ENCODE measurements around the gene SLC35B4.

- TF ChIP-seq, protein P1, sequence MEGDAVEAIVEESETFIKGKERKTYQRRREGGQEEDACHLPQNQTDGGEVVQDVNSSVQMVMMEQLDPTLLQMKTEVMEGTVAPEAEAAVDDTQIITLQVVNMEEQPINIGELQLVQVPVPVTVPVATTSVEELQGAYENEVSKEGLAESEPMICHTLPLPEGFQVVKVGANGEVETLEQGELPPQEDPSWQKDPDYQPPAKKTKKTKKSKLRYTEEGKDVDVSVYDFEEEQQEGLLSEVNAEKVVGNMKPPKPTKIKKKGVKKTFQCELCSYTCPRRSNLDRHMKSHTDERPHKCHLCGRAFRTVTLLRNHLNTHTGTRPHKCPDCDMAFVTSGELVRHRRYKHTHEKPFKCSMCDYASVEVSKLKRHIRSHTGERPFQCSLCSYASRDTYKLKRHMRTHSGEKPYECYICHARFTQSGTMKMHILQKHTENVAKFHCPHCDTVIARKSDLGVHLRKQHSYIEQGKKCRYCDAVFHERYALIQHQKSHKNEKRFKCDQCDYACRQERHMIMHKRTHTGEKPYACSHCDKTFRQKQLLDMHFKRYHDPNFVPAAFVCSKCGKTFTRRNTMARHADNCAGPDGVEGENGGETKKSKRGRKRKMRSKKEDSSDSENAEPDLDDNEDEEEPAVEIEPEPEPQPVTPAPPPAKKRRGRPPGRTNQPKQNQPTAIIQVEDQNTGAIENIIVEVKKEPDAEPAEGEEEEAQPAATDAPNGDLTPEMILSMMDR (IDR thresholded peaks at IDR 0.05; ENCODE audit: poor library complexity), result no peak
- TF ChIP-seq EZH2 (IDR thresholded peaks at IDR 0.05; ENCODE audit: borderline replicate concordance) (no peak), EZH2phosphoT487 (IDR thresholded peaks at IDR 0.05; ENCODE audit: low read depth, severe bottlenecking, unreplicated experiment) (no peak)
These were observed 14.7 kb upstream of the SLC35B4 start for GRCh38 chr7:134331393-134331792.
